Measurements from ENCODE around the gene EIF4G1.

DNA sequence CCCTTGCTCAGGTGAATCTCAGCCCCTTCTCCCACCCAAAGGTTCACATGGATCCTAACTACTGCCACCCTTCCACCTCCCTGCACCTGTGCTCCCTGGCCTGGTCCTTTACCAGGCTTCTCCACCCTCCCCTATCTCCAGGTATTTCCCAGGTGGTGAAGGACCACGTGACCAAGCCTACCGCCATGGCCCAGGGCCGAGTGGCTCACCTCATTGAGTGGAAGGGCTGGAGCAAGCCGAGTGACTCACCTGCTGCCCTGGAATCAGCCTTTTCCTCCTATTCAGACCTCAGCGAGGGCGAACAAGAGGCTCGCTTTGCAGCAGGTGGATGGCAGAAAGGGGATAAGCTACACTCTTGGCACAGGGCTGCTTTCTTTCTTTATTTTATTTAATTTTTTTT lies 27.5 kb downstream of the EIF4G1 start:
- TF ChIP-seq, protein P1, sequence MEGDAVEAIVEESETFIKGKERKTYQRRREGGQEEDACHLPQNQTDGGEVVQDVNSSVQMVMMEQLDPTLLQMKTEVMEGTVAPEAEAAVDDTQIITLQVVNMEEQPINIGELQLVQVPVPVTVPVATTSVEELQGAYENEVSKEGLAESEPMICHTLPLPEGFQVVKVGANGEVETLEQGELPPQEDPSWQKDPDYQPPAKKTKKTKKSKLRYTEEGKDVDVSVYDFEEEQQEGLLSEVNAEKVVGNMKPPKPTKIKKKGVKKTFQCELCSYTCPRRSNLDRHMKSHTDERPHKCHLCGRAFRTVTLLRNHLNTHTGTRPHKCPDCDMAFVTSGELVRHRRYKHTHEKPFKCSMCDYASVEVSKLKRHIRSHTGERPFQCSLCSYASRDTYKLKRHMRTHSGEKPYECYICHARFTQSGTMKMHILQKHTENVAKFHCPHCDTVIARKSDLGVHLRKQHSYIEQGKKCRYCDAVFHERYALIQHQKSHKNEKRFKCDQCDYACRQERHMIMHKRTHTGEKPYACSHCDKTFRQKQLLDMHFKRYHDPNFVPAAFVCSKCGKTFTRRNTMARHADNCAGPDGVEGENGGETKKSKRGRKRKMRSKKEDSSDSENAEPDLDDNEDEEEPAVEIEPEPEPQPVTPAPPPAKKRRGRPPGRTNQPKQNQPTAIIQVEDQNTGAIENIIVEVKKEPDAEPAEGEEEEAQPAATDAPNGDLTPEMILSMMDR (conservative IDR thresholded peaks at IDR 0.05; ENCODE audit: low read length) = no peak
- no peak for TF ChIP-seq EZH2phosphoT487 (IDR thresholded peaks at IDR 0.05; ENCODE audit: borderline replicate concordance)
